Left ventricle myocardium inferior (tissue), 1 donor: ENCODE measurements around the gene NRAP. TPM values are rescaled to one million over a fixed set of nuclear protein-coding genes. Genes with fewer than 3 reads are reported as not detected.

ENCODE experiments used
- DNase-seq: peaks from one replicate; pipeline ENCODE4 v3.0.0-alpha.2; 2020
- H3K27ac ChIP-seq: fragments of 200-600 bp; replicated peaks from 2 replicates; pipeline ENCODE4 v1.8.0; 2021
- H3K27me3 ChIP-seq: fragments of 200-600 bp; 2 replicates; pipeline ENCODE4 v1.8.0; 2021; ENCODE audit warnings: low read depth
- H3K36me3 ChIP-seq: fragments of 200-600 bp; 2 replicates; pipeline ENCODE4 v1.8.0; 2021
- H3K4me1 ChIP-seq: fragments of 200-600 bp; 2 replicates; pipeline ENCODE4 v1.8.0; 2021
- H3K4me3 ChIP-seq: fragments of 200-600 bp; 2 replicates; pipeline ENCODE4 v1.8.0; 2021; ENCODE audit warnings: mild to moderate bottlenecking, moderate library complexity
- H3K9me3 ChIP-seq: fragments of 200-600 bp; replicated peaks from 2 replicates; pipeline ENCODE4 v1.8.0; 2021
- intact Hi-C: fragments of 100-400 bp; cut with micrococcal nuclease; formaldehyde crosslinking; loops from one replicate; pipeline ENCODE4 v1.11.0; 2022
- total RNA-seq: library from RNA; stranded (reverse); fragmentation: NEBNext Ultra II Directional; extraction: Animal tissue kit (Norgen Biotek cat#: 25700); gene quantifications from one replicate; pipeline ENCODE4 v1.2.1, GENCODE V29; 2021
- TF ChIP-seq, protein P1 (sequence below): fragments of 200-600 bp; IDR thresholded peaks from 2 replicates; pipeline ENCODE4 v1.8.0; 2021; ENCODE audit warnings: antibody characterized with exemption, mild to moderate bottlenecking, borderline replicate concordance
- donor health status: DM: no; HTN: yes; CAD: no; lungs with severe emphysema.

Gene NRAP
- total RNA-seq, 1 donor from 2014 or later, result 1,025 TPM

DNA sequence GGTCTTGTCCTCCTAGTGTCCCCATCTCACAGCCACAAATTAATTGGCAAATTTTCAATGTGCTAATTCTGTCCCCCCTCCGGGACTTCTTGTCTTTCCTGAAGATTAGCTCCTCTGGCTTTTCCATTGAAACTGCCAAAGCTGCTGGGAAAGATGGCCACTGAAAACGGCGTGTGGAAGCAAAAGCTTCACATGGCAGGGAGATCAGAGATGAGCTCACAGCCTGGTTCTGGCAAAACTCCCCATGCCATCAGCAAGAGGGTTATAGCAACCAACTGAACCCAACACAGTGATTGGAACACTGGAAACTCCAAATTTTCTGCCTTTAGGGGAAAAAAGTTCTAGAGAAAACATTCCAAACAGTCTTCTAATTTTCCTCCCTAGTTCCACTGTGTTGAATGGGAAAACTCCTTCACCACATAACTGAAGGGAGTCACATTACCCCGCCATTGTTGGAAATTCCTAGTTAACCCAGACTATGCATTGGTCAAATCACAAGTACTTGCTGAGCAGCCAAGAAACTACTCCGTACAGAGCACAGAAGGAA is 37.0 kb downstream of the NRAP start:
- Histone ChIP-seq H3K36me3 (peaks cover 50% of the 10 kb centered on the region), H3K27ac (peak overlapping the region; percentile 84), H3K4me3 (no peak overlapping the region), H3K9me3 (no peaks in the 10 kb centered on the region), H3K27me3 (peaks cover 10% of the 10 kb centered on the region), H3K4me1 (peaks cover 96% of the 10 kb centered on the region)
- intact Hi-C loops, result no loop called here
- TF ChIP-seq, protein P1, sequence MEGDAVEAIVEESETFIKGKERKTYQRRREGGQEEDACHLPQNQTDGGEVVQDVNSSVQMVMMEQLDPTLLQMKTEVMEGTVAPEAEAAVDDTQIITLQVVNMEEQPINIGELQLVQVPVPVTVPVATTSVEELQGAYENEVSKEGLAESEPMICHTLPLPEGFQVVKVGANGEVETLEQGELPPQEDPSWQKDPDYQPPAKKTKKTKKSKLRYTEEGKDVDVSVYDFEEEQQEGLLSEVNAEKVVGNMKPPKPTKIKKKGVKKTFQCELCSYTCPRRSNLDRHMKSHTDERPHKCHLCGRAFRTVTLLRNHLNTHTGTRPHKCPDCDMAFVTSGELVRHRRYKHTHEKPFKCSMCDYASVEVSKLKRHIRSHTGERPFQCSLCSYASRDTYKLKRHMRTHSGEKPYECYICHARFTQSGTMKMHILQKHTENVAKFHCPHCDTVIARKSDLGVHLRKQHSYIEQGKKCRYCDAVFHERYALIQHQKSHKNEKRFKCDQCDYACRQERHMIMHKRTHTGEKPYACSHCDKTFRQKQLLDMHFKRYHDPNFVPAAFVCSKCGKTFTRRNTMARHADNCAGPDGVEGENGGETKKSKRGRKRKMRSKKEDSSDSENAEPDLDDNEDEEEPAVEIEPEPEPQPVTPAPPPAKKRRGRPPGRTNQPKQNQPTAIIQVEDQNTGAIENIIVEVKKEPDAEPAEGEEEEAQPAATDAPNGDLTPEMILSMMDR, result no peak
- no peak for DNase-seq

DNA sequence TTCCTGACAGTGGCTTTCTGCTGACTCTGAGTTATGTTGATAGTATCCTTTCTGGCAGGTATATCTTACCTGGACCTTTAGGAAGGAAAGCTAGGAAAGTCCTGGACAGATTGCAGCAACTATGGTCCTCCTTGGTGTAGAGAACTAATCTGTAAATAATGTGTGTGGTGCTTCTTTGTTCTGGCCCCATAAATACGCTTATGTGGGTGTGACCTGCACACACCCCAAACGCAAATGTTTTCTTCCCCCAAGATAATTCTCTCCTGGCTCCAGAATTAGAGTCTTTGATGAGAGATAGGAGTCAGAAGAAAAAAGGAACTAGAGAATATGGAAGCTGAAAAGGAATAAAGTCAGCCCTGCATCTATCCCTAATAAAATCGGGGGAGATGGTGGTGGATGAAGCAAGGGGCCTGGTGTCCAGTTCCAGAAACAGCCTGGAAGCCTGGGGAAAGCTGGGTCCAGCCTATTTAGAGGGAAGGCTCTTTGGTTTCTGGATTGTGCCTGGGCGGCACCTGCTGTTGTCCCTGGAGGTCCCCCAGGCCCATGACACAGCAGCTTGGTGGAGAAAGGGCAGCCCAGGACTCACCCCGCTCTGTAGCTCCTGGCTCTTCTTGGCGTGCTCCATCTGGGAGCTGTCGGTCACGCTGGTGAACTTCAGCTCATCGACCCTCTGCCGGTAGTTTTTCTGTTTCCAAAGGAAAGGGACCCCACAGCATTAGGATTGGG is 38.2 kb downstream of the NRAP start:
- intact Hi-C loops, result no loop called here
- Histone ChIP-seq H3K9me3 (no peaks in the 10 kb centered on the region), H3K4me3 (no peak overlapping the region), H3K27me3 (peaks cover 18% of the 10 kb centered on the region), H3K27ac (peak overlapping the region; percentile 84), H3K4me1 (peaks cover 84% of the 10 kb centered on the region), H3K36me3 (peaks cover 57% of the 10 kb centered on the region)
- TF ChIP-seq, protein P1, result no peak
- no peak for DNase-seq

- peaks cover 39% of the 10 kb centered on the region for H3K27me3 ChIP-seq
- peaks cover 78% of the 10 kb centered on the region for H3K4me1 ChIP-seq
- TF ChIP-seq, protein P1, result no peak
- H3K4me3 ChIP-seq, result no peak overlapping the region
- peaks cover 52% of the 10 kb centered on the region for H3K36me3 ChIP-seq
- H3K9me3 ChIP-seq, result no peaks in the 10 kb centered on the region
- intact Hi-C loops, result no loop called here
- no peak for DNase-seq
- H3K27ac ChIP-seq, result peak overlapping the region; percentile 84
These were observed 41.0 kb downstream of the NRAP start for GRCh38 chr10:113622831-113623230.

DNA sequence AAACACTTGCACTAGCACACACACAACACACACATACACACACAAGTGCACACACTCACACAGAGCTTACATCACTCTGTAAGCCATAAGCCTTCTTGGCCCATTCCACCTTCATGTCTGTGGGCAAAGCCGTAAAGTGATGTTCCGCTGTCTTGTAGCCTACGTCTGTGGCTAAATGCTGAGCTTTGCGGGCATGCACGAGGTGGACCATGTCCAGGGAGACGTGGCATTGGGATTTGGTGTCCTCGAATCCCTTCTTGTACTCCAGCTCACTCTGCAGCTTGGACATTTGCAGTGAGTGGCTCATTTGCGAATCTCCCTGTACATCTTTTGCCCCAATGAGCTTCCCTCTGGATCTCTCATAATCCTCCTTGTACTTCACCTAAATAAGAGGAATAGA is 42.0 kb downstream of the NRAP start:
- Histone ChIP-seq H3K9me3 (no peaks in the 10 kb centered on the region), H3K4me3 (no peak overlapping the region), H3K36me3 (peaks cover 60% of the 10 kb centered on the region), H3K27ac (peak overlapping the region; percentile 84), H3K4me1 (peaks cover 76% of the 10 kb centered on the region), H3K27me3 (peaks cover 50% of the 10 kb centered on the region)
- intact Hi-C loops, result no loop called here
- TF ChIP-seq, protein P1, result no peak
- DNase-seq, result no peak

DNA sequence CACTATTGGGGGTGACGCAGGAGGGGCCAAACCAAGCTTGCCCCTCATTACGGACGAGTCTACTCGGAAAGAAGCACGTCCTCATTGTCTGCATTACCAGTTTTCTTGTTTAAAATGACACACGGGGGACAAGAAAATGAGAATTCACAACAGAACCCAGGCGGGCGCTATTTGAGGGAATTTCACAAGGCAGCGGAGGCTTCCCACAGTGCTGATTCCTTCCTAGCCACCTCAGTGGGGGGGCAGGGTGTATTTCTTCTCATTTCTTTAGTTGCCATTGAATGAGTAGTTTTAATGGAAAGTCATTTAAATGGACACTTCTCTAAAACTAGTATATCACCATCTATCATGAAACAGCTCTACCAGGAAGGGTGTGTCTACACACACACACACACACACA is 42.9 kb downstream of the NRAP start:
- peaks cover 75% of the 10 kb centered on the region for H3K4me1 ChIP-seq
- peaks cover 58% of the 10 kb centered on the region for H3K36me3 ChIP-seq

More for the DNA sequence above, 42.9 kb downstream of the NRAP start:
- Histone ChIP-seq H3K27ac (no peak overlapping the region), H3K4me3 (no peak overlapping the region), H3K9me3 (no peaks in the 10 kb centered on the region), H3K27me3 (peaks cover 57% of the 10 kb centered on the region)
- no peak for DNase-seq
- TF ChIP-seq, protein P1, result no peak
- intact Hi-C loops, result no loop called here
